GM19023 (cell line): ENCODE results near the gene TADA2B.
A peak's percentile ranks its signal among the peaks of the same experiment; 100 is the strongest.

Source experiments
- ATAC-seq: cut with Tn5 transposase; IDR thresholded peaks from one replicate; pipeline ENCODE4 v1.9.1; 2021; ENCODE audit warnings: mild to moderate bottlenecking, moderate library complexity; ENCODE audit not compliant: unreplicated experiment

TADA2B gene

GRCh38 chr4:7043284-7044136, at the start of gene TADA2B:
TADA2B (plus strand) TSS chr4:7043372; CDS start chr4:7043580, 208 bp downstream.
- ATAC-seq = peak; percentile 56

- ATAC-seq = no peak
These were observed 46.7 kb upstream of the TADA2B start for GRCh38 chr4:6996481-6996880.

DNA sequence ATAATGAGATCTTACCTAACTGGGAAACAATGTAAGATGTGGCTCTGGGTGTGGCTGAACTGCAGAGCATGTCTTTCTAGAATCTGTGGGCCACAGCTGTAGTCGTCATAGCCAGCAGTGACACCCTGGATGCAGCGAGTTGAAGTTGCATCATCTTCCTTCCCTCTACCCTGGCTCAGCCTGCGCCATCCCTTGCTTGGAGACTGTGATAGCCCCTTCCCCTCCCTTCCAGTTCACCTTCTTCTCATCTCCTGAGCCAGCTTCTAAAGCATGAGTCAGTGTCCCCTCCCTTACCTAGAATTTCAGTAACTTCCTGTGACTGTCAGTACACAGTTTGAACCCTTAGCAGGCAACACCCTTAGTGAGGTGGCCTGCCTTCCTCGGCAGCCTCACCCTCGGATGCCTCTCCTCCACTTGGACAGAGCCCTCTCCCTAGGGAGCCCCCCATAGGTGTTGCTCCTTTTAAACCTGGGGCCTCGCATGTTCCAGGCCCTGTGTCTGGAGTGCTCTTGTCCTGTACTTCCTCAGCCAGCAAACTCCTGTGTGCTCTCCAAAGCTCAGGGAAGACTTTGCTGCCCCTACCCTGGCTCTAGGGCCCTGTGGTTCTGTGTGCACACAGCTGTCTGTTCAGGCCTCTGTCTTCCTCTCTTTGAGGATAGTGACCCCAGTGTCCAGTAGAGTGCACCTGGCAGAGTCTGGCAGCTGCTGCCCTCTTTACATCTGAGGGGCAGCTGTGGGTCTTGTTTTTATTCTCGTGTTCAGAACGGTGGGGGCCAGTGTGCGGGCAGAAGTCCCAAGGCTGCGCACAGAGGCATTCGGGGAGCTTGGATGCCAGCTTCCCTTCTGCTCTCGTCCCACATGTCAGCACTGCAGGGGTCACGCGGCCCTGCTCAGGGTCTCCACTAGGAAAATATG, 43.7 kb upstream of the TADA2B start:
- no peak for ATAC-seq

DNA sequence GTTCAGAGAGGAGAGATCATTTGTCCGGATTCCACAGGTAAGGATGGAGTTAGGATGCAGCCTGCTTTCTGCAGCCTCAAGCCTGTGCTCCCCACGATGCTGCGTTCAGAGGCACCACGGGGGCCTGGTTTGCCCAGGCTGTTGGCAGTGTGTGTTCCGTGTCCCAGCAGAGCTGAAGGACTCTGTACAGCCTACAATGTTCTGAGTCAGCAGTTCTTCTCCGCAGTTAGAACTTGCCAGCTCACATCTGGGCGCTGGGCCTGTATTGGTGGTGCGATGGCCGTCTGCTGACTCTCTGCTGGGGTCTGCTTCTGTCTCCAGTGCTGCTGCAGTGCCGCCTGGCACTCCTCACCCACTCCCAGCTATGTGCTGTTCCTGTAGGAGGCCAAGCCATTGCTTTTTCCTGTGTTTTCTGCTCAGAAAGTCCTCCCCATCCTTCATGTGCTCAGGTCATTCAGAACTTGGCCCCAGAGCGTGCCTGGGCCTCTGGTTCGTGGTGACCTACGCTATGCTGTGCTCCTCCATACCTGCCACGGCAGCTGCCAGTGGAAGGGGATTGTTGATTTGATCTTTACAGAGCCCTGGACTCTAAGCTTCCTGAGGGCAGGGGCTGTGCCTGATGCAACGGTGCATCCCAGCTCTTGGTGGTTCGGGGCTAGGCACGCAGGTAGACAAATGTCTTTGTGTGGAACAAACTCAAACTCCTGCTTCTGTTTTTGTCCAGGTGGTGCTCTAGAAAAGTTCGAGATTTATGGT, 42.6 kb upstream of the TADA2B start:
- no peak for ATAC-seq

- no peak for ATAC-seq
These were observed 41.9 kb upstream of the TADA2B start for GRCh38 chr4:7001271-7001670.

GRCh38 chr4:7002336-7002735, 40.8 kb upstream of the TADA2B start:
- ATAC-seq = no peak

- no peak for ATAC-seq
These were observed 39.8 kb upstream of the TADA2B start for GRCh38 chr4:7003176-7003878.

DNA sequence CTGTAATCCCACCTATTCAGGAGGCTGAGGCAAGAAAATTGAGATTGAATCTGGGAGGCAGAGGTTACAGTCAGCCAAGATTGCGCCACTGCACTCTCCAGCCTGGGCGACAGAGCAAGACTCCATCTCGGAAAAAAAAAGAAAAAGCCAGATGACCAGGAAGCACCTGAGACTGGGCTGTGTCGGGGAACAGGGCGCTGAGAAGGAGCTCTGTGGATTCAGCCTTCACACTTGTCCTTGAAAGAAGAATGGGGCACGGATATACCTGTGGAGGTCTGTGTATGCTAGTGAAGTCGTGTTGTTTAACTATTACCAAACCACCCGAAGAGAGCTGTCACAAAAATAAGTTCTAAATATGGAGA, 39.3 kb upstream of the TADA2B start:
- no peak for ATAC-seq

DNA sequence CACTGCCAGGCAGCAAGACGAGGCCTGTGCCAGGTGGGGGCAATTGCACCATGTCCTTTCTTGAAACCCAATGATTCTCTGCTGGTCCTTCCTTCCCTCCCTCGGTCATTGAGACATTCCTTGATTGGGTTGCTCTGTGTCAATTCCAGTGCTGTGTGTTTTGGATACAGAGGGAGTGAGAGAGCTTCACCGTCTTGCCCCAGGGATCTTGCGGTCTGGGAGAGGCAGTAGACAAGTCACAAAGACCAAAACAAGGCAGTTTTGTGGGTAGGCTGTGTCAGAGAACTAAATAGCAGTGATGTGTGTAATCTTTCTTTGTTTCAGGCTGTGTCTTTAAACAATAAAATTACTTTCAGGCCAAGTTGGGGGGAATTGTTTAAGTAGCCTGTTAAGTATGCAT, 38.8 kb upstream of the TADA2B start:
- ATAC-seq = no peak

- ATAC-seq = no peak
These were observed 37.6 kb upstream of the TADA2B start for GRCh38 chr4:7005571-7005970.

DNA sequence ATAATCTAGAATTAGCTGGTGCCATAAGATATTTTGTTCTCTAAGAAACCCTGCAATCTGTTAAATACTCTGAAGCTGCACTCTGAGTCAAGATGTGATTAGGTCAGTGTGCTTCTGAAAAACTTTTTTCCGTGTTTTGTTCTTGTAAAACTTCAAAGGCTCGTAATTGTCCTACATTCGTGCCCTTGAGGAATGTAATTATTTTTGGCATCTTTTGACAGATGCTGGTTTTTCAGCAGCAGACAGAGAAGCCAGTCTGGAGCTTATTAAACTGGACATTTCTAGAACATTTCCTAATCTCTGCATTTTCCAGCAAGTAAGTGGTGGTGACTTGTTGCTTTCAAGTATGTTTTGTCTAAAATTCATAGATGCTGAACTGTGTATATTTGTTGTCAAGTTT, 36.8 kb upstream of the TADA2B start:
- ATAC-seq = no peak

GRCh38 chr4:7007142-7007907, 35.8 kb upstream of the TADA2B start:
- no peak for ATAC-seq

DNA sequence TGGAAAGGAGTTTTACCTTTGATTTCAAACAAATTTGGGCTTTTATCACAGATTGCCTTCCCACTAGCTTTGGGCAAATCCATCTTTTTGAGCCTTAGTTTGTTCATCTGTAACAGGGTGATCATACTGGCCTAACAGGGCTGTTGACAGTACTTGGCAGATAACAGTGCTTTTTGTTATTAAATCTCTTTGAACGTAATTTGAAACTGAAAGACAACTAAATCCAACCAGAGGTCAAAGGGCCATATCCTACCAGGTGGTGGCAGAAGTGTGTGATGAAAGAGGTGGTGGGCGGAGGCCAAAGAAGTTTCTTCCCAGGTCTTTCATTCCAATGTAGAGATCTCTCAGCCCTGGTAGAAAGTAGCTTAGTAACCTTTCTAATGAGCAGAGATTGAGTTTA, 35.2 kb upstream of the TADA2B start:
- ATAC-seq = no peak

DNA sequence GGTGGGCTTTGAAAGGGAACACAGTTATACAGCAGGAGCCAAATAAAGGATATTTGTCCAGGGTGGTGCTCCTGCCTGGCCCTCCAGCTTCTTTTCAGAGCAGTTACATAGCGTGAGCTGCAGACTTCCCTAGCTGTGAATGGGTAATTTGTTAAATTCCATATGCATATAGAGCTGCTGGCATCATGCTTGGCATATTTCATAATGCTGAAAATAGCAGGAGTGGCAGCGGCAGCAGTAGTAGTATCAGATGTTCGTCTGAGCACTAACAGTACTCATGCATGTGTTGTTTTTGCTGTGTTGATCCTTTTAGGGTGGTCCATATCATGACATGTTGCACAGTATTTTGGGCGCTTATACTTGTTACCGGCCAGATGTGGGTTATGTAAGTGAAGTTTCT, 33.6 kb upstream of the TADA2B start:
- ATAC-seq = no peak

DNA sequence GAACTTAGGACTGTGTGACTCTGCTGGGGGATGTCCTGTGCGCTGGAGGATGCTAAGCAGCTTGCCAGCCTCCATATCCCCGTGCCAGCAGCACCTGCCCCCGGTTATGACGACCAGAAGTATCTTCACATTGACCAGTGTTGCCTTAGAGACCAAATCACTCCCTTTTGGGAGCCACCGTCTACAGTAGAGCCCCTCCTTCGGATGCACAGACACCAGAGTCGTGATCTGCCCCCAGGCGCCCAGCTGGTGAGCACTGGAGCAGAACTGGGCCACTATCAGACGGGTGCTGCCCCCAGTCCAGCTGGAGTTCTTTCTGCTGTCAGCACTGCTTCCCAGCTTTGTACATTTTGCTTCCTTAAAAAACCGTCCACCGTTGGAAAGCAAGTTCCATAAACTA, 30.0 kb upstream of the TADA2B start:
- ATAC-seq = no peak

- no peak for ATAC-seq
These were observed 28.4 kb upstream of the TADA2B start for GRCh38 chr4:7014815-7015214.

DNA sequence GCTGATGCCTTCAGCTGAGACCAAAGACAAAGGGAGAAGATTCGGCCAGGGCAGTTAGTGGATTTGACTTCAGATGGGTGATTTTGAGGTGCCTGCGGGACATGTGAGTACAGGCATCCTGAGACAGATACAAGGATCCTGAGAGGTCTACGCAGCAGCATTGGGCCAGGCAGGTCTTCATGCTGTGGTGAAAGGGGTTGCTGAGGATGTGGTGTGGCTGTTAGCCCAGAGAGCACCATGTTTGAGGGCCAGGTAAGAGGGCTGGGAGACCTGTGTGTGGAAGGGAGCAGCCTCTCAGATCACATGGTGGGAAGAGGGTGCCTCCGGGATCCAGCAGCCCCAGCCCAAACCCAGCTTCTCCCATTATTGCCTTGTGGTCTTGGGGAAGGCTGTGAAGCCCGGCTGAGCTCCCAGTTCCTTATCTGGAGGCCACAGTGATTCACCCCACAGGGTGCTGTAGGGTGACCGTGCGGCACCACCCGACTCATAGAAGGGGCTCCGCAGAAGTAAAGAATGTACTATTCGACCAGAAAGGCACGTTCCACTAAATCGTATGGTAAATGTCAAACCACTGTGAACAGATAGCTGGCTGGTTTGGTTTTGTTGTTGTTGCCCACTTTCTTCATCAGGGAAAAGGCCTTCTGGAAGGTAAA, 27.7 kb upstream of the TADA2B start:
- no peak for ATAC-seq

GRCh38 chr4:7016086-7016485, 27.1 kb upstream of the TADA2B start:
- no peak for ATAC-seq

- ATAC-seq = no peak
These were observed 26.7 kb upstream of the TADA2B start for GRCh38 chr4:7016512-7016911.
